AG04450 (cell line): ENCODE results near the gene UBE2F. TPM values are rescaled to one million over a fixed set of nuclear protein-coding genes. Genes with fewer than 3 reads are reported as not detected.
A peak's percentile ranks its signal among the peaks of the same experiment; 100 is the strongest.

ENCODE experiments used
- CTCF ChIA-PET: fragments of 300-600, 350-600 bp; formaldehyde crosslinking; extraction: SDS; loops from one replicate; lab custom pipeline; 2022; ENCODE audit warnings: antibody characterized with exemption, inconsistent platforms; lab: Charles Lee
- POLR2A ChIA-PET: fragments of 350-600 bp; formaldehyde crosslinking; extraction: SDS; loops from one replicate; lab custom pipeline; 2021; ENCODE audit warnings: antibody characterized with exemption, inconsistent platforms; lab: Yijun Ruan, JAX
- DNase-seq: peaks from one replicate; pipeline ENCODE4 v3.0.0-alpha.2; 2011; ENCODE audit warnings: low read depth, low spot score
- H3K27ac ChIP-seq: one replicate; pipeline ENCODE4 v1.5.1; 2012; ENCODE audit warnings: low read depth, low read length, control low read depth
- H3K27me3 ChIP-seq: one replicate; pipeline ENCODE4 v1.6.0; 2012; ENCODE audit warnings: low read length; ENCODE audit not compliant: control insufficient read depth, insufficient read depth
- H3K4me3 ChIP-seq: 2 replicates; pipeline ENCODE4 v1.5.1; 2011; ENCODE audit warnings: mild to moderate bottlenecking, low read depth, low read length, control low read depth
- H3K9me3 ChIP-seq: 2 replicates; pipeline ENCODE4 v1.5.1; 2012; ENCODE audit warnings: low read length; ENCODE audit not compliant: control insufficient read depth, insufficient read depth
- polyA plus RNA-seq: library from polyadenylated mRNA; depleted of rRNA; stranded (reverse); fragments of >200 nt; gene quantifications from 2 replicates; pipeline ENCODE4 v1.2.3, GENCODE V29; 2011
- TF ChIP-seq, protein P1 (sequence below): IDR thresholded peaks from 2 replicates; pipeline ENCODE4 v1.5.1; 2011; ENCODE audit warnings: low read depth, low read length, control low read depth, inconsistent platforms

UBE2F gene
- polyA plus RNA-seq, 1 experiment, result 119 TPM

DNA sequence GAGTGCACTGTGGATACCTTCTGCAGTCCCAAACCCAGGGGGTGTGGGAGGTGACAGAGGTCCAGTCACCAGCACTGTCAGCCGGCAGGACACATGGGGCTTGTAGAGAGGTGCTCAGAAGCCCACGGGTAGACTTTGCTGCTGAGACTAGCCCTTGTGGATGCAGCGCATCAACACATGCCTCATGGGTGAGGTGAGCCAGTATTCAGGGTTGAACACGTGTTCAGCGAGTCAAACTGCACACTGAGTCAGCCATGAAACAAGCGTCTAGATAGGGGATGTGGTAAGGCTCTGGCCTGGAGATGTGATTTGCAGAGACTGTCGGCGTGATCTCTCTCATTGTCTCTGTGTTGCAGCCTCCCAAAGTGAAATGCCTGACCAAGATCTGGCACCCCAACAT lies 58.2 kb downstream of the UBE2F start:
- ChIA-PET CTCF (no interaction called here), POLR2A (no interaction called here)
- TF ChIP-seq, protein P1, sequence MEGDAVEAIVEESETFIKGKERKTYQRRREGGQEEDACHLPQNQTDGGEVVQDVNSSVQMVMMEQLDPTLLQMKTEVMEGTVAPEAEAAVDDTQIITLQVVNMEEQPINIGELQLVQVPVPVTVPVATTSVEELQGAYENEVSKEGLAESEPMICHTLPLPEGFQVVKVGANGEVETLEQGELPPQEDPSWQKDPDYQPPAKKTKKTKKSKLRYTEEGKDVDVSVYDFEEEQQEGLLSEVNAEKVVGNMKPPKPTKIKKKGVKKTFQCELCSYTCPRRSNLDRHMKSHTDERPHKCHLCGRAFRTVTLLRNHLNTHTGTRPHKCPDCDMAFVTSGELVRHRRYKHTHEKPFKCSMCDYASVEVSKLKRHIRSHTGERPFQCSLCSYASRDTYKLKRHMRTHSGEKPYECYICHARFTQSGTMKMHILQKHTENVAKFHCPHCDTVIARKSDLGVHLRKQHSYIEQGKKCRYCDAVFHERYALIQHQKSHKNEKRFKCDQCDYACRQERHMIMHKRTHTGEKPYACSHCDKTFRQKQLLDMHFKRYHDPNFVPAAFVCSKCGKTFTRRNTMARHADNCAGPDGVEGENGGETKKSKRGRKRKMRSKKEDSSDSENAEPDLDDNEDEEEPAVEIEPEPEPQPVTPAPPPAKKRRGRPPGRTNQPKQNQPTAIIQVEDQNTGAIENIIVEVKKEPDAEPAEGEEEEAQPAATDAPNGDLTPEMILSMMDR, result no peak
- peak; percentile 38 for DNase-seq
- Histone ChIP-seq H3K27ac (no peak overlapping the region), H3K9me3 (no peaks in the 10 kb centered on the region), H3K4me3 (no peak overlapping the region), H3K27me3 (no peaks in the 10 kb centered on the region)

DNA sequence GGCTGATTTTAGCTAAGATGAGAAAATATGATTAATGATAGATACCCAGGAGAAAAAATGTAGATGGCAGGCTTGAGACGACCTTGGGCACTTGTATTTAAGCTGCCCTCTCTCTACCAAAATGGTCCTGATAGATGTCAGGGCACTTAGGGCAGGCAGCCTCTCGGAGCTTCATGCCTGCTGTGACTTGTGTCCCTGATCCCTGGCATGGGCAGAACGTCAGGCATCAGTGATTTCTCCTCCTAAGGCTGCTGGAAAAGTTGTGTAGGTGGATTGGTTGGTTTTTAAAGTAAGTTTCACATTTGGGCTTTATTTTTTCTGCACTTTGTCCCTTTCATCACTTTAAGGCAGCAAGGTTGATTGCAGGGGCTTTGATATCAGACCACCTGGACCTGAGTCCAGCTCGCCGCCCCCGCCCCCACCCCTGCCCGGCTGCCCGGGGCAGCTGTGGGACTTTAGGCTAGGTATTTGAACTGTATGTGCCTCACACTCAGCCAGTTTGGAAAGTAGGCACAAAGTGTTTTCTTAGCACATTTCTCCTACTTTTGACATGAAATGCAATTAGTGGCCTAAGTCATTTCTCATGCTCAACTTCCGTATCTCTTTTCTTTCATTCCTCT lies 59.0 kb downstream of the UBE2F start:
- no peak overlapping the region for H3K4me3 ChIP-seq
- no peaks in the 10 kb centered on the region for H3K9me3 ChIP-seq
- DNase-seq, result no peak
- ChIA-PET CTCF (no interaction called here), POLR2A (interaction anchor here (0.6 kb wide), 1 partner anchor 35 kb away, joined by 5 read pairs; no protein-coding TSS in a partner anchor)
- TF ChIP-seq, protein P1, result no peak
- no peak overlapping the region for H3K27ac ChIP-seq
- H3K27me3 ChIP-seq, result no peaks in the 10 kb centered on the region

DNA sequence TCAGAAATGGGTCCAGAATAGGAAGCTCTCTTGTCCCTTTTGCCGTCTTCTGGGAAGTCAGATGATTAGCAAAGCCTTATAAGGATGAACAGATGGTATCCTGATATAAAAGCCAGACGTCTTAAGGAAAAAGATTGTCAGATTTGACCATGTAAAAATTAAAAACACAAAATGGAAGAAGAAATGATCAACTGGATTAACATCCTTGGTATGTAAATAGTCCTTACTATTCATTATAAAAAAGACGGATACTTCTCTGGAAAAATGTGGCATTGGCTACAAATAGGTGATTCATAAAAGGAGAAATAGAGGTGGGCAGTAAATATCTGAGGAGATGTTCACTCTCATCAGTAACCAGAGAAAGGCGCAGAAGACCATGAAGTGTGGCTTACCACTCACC lies 60.2 kb downstream of the UBE2F start:
- peak overlapping the region; percentile 50 for H3K27ac ChIP-seq
- CTCF ChIA-PET, result no interaction called here
- H3K27me3 ChIP-seq, result no peaks in the 10 kb centered on the region
- H3K4me3 ChIP-seq, result no peak overlapping the region
- TF ChIP-seq, protein P1, result no peak
- DNase-seq, result peak; percentile 13
- POLR2A ChIA-PET, result no interaction called here
- no peaks in the 10 kb centered on the region for H3K9me3 ChIP-seq

DNA sequence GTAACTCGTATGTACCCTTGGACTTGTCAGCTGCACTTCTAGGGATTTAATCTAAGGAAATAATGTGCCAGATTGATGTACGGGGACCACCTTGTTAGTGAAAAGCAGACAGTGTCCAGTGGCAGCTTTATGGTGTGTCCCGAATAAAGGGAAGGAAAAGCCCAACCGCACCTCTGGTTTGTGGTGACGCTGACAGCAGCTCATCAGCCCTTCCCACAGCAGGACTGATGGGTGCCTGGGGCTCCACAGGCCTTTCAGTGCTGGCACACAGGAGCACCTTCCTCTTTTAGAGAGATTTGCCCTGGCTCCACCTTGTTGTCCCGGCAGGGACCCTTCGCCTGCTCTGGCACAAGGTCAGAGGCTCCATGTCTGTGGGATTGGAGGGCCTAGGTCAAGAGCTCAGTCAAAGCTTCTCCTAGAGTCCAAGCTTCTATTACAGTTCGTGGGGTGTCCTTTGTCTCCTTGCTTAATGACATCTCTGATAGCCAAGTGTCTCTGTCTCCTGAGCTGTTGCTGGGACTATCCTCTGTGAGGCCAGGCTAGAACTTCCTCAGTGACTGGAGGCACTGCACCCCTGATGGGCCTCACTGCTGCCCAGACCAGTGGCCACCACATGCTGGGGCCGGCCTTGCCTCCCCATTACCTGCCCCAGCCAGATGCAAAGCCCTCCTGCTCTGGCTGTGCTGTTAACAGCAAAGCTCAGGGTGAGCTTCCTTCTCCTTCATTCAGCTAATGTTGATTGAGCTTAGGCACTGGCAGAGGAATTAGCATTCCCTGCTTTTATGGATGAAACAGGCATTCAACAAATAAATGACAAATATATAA lies 61.0 kb downstream of the UBE2F start:
- no peaks in the 10 kb centered on the region for H3K9me3 ChIP-seq
- peak overlapping the region; percentile 25 for H3K27ac ChIP-seq
- TF ChIP-seq, protein P1, result no peak
- no peaks in the 10 kb centered on the region for H3K27me3 ChIP-seq
- H3K4me3 ChIP-seq, result no peak overlapping the region
- ChIA-PET CTCF (interaction anchor here (2.3 kb wide), 1 partner anchor 235 kb away, joined by 8 read pairs; no protein-coding TSS in a partner anchor), POLR2A (interaction anchor here (0.6 kb wide), 1 partner anchor 33 kb away, joined by 3 read pairs; the partner anchor contains the start of gene SCLY)
- DNase-seq, result no peak

DNA sequence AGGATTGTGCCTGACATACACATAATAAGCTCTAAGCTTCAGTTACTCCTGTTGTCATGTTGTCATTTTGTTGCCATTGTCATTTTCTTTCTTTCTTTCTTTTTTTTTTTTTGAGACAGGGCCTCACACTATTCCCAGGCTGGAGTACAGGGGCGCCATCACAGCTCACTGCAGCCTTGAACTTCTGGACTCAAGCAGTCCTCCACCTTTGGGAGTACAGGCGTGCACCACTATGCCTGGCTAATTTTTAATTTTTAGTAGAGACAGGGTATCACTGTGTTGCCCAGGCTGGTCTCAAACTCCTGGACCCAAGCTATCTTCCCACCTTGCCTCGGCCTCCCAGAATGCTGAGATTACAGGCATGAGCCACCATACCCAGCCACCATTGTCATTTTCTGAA lies 63.0 kb downstream of the UBE2F start:
- DNase-seq, result no peak
- Histone ChIP-seq H3K4me3 (no peak overlapping the region), H3K27me3 (no peaks in the 10 kb centered on the region), H3K9me3 (no peaks in the 10 kb centered on the region), H3K27ac (no peak overlapping the region)
- CTCF ChIA-PET, result interaction anchor here (2.3 kb wide), 1 partner anchor 233 kb away, joined by 8 read pairs; no protein-coding TSS in a partner anchor
- POLR2A ChIA-PET, result no interaction called here
- TF ChIP-seq, protein P1, result no peak
